Measurements from ENCODE around the gene RNF34. TPM values are rescaled to one million over a fixed set of nuclear protein-coding genes. Genes with fewer than 3 reads are reported as not detected.
A peak's percentile ranks its signal among the peaks of the same experiment; 100 is the strongest.

The RNF34 gene
- total RNA-seq, 1 experiment from 2014 or later: 66.4 TPM

GRCh38 chr12:121430833-121431415 lies 31.0 kb downstream of the RNF34 start:
- Mint-ChIP-seq H3K4me3 (no peak overlapping the region), H3K27ac (peak overlapping the region; percentile 40 to 58 (median 49); a peak in 2 of 7 replicates), H3K9me3 (no peaks in the 10 kb centered on the region), H3K27me3 (ENCODE audit: low read depth) (no peaks in the 10 kb centered on the region), H3K4me1 (no peaks in the 10 kb centered on the region), H3K36me3 (ENCODE audit: insufficient read depth in 1 of 3, low read depth in 3 of 3) (peaks cover 47 to 94% (median 87%) of the 10 kb centered on the region in 3 experiments)
- no peak overlapping the region for H3K4ac ChIP-seq (ENCODE audit: low read depth, low read length)
- no peaks in the 10 kb centered on the region for H3K79me2 ChIP-seq (ENCODE audit: insufficient read depth, low read length)
- H4K5ac ChIP-seq (ENCODE audit: insufficient read length, low read depth, low read length): no peak overlapping the region
- no peaks in the 10 kb centered on the region for H3K4me1 ChIP-seq (ENCODE audit: insufficient read depth, low read length)
- H2BK12ac ChIP-seq (ENCODE audit: insufficient read length, low read depth, low read length): no peak overlapping the region
- no CpG with 5 or more reads among the region's 6 CpGs for WGBS (ENCODE audit: extremely low coverage, insufficient read length, low lambda C conversion rate)
- no peak overlapping the region for H2BK20ac ChIP-seq (ENCODE audit: low read depth, low read length, poor library complexity, severe bottlenecking)
- H3K4me2 ChIP-seq (ENCODE audit: insufficient read depth, insufficient read length, low read length): no peak overlapping the region
- no peak overlapping the region for H2BK120ac ChIP-seq (ENCODE audit: low read depth, low read length, poor library complexity, severe bottlenecking)
- DNase-seq: no peak
- no peak overlapping the region for H2BK5ac ChIP-seq (ENCODE audit: insufficient read length, low read length)
- no peaks in the 10 kb centered on the region for H3K23me2 ChIP-seq (ENCODE audit: insufficient read length, low read depth, low read length, poor library complexity, severe bottlenecking)
- no peaks in the 10 kb centered on the region for H3K9me3 ChIP-seq (ENCODE audit: control insufficient read depth, low read depth, low read length)
- no peak overlapping the region for H3K56ac ChIP-seq (ENCODE audit: insufficient read length, low read depth, low read length)
- H3K18ac ChIP-seq (ENCODE audit: insufficient read length, low read depth, low read length): no peak overlapping the region
- no peaks in the 10 kb centered on the region for H4K20me1 ChIP-seq (ENCODE audit: control insufficient read depth, insufficient read depth, insufficient read length)
- no peak overlapping the region for H3K9ac ChIP-seq (ENCODE audit: extremely low read depth, insufficient read length, low read length)
- H2AK5ac ChIP-seq (ENCODE audit: insufficient read length, low read length): no peak overlapping the region
- H3K14ac ChIP-seq (ENCODE audit: insufficient read depth, low read length): no peak overlapping the region
- H3K79me1 ChIP-seq (ENCODE audit: insufficient read depth, low read depth, low read length, poor library complexity, severe bottlenecking): no peaks in the 10 kb centered on the region
- H2AFZ ChIP-seq (ENCODE audit: low read length): no peak overlapping the region
- no peaks in the 10 kb centered on the region for H3K27me3 ChIP-seq (ENCODE audit: insufficient read depth, low read length)
- no peak for TF ChIP-seq CTCF (conservative IDR thresholded peaks at IDR 0.05)
- no peak overlapping the region for H2BK15ac ChIP-seq (ENCODE audit: low read depth, low read length)
- H3K23ac ChIP-seq (ENCODE audit: insufficient read length, low read depth, low read length): no peak overlapping the region
- H4K91ac ChIP-seq (ENCODE audit: insufficient read length, low read depth, low read length): no peak overlapping the region
- H4K8ac ChIP-seq (replicated peaks; ENCODE audit: insufficient read length, low read depth, low read length): no peak overlapping the region
- H3T11ph ChIP-seq (ENCODE audit: low read length): no peak overlapping the region
- no peak overlapping the region for H3K27ac ChIP-seq (ENCODE audit: insufficient read length, low read depth, low read length)

Data from H9 (cell line).